Measurements from ENCODE around the gene NT5C1B. TPM values are rescaled to one million over a fixed set of nuclear protein-coding genes. Genes with fewer than 3 reads are reported as not detected.
A peak's percentile ranks its signal among the peaks of the same experiment; 100 is the strongest.

NT5C1B gene
- total RNA-seq, 2 donors from 2014 or later = not detected

DNA sequence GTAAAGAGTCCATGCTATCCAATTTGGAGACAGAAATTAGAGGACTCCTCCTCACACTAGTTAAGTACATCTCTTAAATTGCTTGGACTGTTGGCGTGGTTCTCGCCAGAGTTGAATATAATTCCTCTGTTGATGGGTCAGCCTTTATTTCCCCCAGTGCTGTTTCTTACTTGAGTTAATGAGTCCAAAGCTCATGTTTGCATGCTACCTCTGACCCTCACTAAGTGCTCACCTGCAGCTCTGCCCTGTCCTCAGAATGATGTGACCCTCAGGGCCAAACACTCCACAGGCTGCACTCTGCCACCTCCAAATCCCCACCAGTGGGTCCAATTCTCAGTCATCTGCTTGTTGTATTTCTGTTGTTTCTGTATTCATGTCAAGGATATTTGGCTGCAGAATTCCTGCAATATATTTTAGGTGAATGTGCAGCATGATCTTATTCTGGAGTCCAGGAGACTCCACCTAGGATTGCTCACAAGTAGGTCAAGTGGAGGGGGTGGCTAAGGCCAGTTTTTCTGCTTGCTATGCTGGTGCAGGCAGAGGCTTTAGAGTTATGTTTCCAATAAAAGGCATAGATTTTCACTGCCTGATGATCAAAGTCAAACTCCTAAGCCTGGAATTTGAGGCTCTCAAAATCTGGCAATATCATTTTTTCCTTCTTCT, 66.8 kb downstream of the NT5C1B start:
- no peak for DNase-seq
- H3K27ac ChIP-seq = no peak overlapping the region
- no peak overlapping the region for H3K9ac ChIP-seq (ENCODE audit: low read depth in 2 of 2, low read length in 2 of 2)
- H3K27me3 ChIP-seq = no peaks in the 10 kb centered on the region
- TF ChIP-seq, protein P1, sequence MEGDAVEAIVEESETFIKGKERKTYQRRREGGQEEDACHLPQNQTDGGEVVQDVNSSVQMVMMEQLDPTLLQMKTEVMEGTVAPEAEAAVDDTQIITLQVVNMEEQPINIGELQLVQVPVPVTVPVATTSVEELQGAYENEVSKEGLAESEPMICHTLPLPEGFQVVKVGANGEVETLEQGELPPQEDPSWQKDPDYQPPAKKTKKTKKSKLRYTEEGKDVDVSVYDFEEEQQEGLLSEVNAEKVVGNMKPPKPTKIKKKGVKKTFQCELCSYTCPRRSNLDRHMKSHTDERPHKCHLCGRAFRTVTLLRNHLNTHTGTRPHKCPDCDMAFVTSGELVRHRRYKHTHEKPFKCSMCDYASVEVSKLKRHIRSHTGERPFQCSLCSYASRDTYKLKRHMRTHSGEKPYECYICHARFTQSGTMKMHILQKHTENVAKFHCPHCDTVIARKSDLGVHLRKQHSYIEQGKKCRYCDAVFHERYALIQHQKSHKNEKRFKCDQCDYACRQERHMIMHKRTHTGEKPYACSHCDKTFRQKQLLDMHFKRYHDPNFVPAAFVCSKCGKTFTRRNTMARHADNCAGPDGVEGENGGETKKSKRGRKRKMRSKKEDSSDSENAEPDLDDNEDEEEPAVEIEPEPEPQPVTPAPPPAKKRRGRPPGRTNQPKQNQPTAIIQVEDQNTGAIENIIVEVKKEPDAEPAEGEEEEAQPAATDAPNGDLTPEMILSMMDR (IDR thresholded peaks at IDR 0.05) = no peak
- intact Hi-C loops (cut with DNase I) = loop anchor here (5.0 kb wide), 2 partner anchors 840 to 1340 kb away; no protein-coding TSS in a partner anchor
- H3K9me3 ChIP-seq = no peaks in the 10 kb centered on the region
- no peaks in the 10 kb centered on the region for H3K4me1 ChIP-seq
- H3K4me3 ChIP-seq = no peak overlapping the region
- no peaks in the 10 kb centered on the region for H3K36me3 ChIP-seq

DNA sequence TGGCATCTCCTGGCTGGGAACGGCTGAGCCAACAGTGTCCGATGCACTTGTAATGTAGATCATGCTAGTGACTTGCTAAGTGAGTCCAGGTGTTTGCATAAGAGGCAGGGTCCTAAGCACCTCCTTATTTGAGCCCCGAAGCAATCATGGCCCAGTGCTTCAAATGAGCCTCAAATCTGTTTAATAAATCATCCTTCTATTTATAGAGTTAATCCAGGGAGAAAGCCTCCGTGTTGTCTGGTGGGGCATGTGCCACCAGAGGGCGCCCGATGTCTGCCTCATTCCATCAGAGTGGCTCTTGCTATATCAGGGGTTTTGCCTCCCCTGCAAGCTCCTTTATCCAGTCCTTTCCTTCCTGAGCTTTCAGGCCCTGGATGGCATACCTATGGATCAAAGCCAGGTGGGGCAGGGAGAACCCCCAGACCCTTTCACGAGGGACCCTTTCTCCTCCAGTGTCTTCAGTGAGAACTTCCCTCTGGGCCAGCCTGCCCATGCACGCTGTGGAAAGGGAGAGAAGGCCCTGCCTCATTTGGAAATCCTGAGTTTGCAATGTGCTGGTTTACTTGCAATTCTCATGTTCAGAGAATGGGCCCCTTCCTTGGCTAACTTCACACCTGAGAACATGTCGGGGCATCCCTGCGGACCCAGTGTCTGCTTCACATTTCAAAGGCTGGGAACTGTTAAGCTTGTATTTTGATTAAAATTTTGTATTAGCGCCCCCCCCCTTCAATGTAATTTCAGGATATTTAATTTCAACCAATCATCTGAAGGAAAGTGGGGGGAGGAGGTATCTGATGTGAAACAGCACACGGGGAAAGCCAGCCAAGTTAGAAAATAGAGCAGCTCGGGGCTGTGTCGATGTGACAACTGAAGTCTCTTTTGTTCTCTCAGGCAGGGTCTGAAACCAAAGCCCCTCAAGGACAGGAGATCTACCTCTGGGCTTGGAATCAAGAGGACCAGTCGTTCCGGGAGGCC, 68.6 kb downstream of the NT5C1B start:
- no peak overlapping the region for H3K27ac ChIP-seq
- intact Hi-C loops (cut with DNase I) = loop anchor here (2.0 to 5.0 kb wide), 3 partner anchors 224 to 1342 kb away; no protein-coding TSS in a partner anchor

DNA sequence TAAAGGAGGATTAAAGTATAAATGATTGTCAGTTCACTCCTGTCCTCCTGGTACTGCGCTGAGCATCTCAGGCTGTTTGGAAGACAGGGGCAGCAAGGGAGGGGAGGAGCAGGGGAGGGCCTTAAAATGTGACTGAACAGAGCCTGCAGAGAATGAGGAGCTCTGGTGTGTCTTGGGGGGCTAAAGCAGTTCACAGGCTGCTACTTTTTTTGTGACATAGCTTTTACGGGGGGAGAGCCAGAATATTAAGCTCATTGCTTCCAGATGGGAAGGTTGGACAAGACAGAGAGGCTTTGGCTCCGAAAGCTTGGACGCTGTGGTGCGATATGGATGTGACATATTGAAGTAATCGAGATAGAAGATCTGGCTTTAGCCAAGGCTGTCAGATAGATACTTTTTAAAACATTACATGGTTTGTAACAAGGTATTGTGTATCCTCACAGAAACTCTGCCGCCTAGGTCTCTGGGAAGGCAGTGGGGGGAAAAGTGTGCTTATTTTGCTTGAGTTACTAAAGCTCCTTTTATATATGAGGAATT, 69.4 kb downstream of the NT5C1B start:
- intact Hi-C loops (cut with DNase I) = loop anchor here (2.0 to 5.0 kb wide), 3 partner anchors 225 to 1342 kb away; no protein-coding TSS in a partner anchor
- TF ChIP-seq, protein P1 (IDR thresholded peaks at IDR 0.05) = no peak
- H3K36me3 ChIP-seq = no peaks in the 10 kb centered on the region
- no peaks in the 10 kb centered on the region for H3K9me3 ChIP-seq
- H3K4me1 ChIP-seq = no peaks in the 10 kb centered on the region
- no peaks in the 10 kb centered on the region for H3K27me3 ChIP-seq
- no peak for DNase-seq
- no peak overlapping the region for H3K27ac ChIP-seq
- H3K4me3 ChIP-seq = no peak overlapping the region
- H3K9ac ChIP-seq (ENCODE audit: low read depth in 2 of 2, low read length in 2 of 2) = no peak overlapping the region

More for the DNA sequence above, 68.6 kb downstream of the NT5C1B start:
- Histone ChIP-seq H3K4me1 (no peaks in the 10 kb centered on the region), H3K9ac (ENCODE audit: low read depth in 2 of 2, low read length in 2 of 2) (no peak overlapping the region), H3K4me3 (no peak overlapping the region), H3K36me3 (no peaks in the 10 kb centered on the region), H3K9me3 (no peaks in the 10 kb centered on the region), H3K27me3 (no peaks in the 10 kb centered on the region)
- peak; percentile 84 for DNase-seq
- TF ChIP-seq, protein P1 (IDR thresholded peaks at IDR 0.05) = peak; percentile 82

DNA sequence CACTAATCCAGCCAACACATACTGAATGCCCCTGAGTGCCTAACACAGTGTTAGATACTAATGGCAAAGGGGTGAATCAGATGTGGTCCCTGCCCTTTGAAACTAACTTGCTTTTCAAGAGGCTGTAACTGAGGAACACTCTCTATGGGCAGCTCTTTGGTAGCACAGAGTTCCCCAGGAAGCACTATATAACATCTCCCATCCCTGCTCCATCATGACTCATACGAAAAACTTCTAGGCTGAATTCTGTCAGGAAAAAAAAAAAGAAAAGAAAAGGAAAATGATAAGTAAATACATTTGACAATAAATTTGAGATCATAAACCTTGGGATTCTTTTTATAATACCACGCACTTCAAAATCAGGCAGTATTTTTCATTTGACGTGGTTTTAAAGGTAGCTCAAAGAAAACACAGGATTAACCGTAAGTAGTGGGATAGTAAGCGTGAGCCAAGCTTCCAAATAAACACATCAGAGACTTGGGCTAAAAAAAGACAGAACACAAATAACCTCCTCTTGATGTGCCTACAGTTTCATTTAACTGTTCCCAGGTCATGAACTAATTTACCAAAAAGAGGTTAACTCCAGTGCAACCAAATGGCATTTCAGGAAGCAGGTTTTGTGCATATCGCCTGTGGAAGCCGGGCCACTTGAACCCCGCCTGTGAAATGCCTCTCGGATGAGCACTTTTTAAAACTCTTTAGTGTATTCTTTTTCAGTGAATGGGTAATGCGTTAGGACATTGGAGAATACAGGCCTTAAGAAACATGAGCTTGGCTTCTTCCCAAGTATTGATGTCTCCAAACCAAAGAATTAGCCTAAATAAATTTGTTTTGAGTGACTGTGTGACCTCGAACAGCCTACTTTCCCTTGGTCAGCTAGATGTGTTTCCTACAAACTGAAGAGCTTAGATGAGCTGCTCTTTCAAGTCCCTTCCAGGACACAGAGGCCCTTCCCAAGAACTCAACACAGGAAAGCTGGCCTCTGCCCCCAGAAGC, 71.0 kb downstream of the NT5C1B start:
- Histone ChIP-seq H3K4me3 (no peak overlapping the region), H3K9ac (ENCODE audit: low read depth in 2 of 2, low read length in 2 of 2) (no peak overlapping the region), H3K36me3 (no peaks in the 10 kb centered on the region), H3K9me3 (no peaks in the 10 kb centered on the region), H3K4me1 (no peaks in the 10 kb centered on the region), H3K27ac (peak overlapping the region; percentile 1), H3K27me3 (no peaks in the 10 kb centered on the region)
- TF ChIP-seq, protein P1 (IDR thresholded peaks at IDR 0.05) = no peak
- intact Hi-C loops (cut with DNase I) = no loop called here
- DNase-seq = no peak

Measured in colonic mucosa (tissue), 4 donors.